SK-N-SH (cell line): ENCODE results near the gene BRINP3. TPM values are rescaled to one million over a fixed set of nuclear protein-coding genes. Genes with fewer than 3 reads are reported as not detected.
A peak's percentile ranks its signal among the peaks of the same experiment; 100 is the strongest.

ENCODE experiments used
- CTCF ChIA-PET: fragments of 300-600, 350-600 bp; formaldehyde crosslinking; extraction: SDS; loops from one replicate; lab custom pipeline; 2021; lab: Yijun Ruan, JAX
- POLR2A ChIA-PET: fragments of 350-600 bp; sonication (Branson Sonifier 250); formaldehyde crosslinking; extraction: SDS; loops from one replicate; lab custom pipeline; 2020; ENCODE audit warnings: antibody characterized with exemption, inconsistent platforms; lab: Yijun Ruan, JAX
- DNase-seq: peaks from one replicate; pipeline ENCODE4 v3.0.0; 2012
- H2AFZ ChIP-seq: fragments of 200-600 bp; sonication (generic); 2 replicates; pipeline ENCODE4 v1.8.1; 2016; ENCODE audit warnings: antibody characterized with exemption, mild to moderate bottlenecking, low read depth
- H3F3A ChIP-seq: fragments of 200-600 bp; sonication (generic); replicated peaks from 2 replicates; pipeline ENCODE3; 2016; ENCODE audit warnings: antibody characterized with exemption, mild to moderate bottlenecking; ENCODE audit not compliant: insufficient read depth
- H3K27ac ChIP-seq, 2 experiments: fragments of 200-500 bp in 1 of 2; fragments of 200-600 bp in 1 of 2; sonication (Bioruptor generic) in 1 of 2; sonication (generic), shearing (Covaris generic) in 1 of 2; 2 replicates each; pipeline versions ENCODE4 v1.5.1 to v1.6.1; 2014 to 2016; ENCODE audit warnings: low read depth in 2 of 2, inconsistent platforms in 1 of 2, low read length in 1 of 2, mild to moderate bottlenecking in 1 of 2, mixed read lengths in 1 of 2
- H3K27me3 ChIP-seq: fragments of 200-600 bp; sonication (generic), shearing (Covaris generic); 2 replicates; pipeline ENCODE4 v1.6.1; 2016; ENCODE audit warnings: mixed run types; ENCODE audit not compliant: insufficient read depth
- H3K36me3 ChIP-seq, 2 experiments: fragments of 200-500 bp in 1 of 2; fragments of 200-600 bp in 1 of 2; sonication (Bioruptor generic) in 1 of 2; sonication (generic) in 1 of 2; replicated peaks in 1 of 2; 2 replicates each; pipeline versions ENCODE3 to v1.5.1; 2014 to 2016; ENCODE audit warnings: low read length in 1 of 2, mild to moderate bottlenecking in 1 of 2; ENCODE audit not compliant: insufficient read depth in 2 of 2, control insufficient read depth in 1 of 2
- H3K4me1 ChIP-seq, 2 experiments: fragments of 200-500 bp in 1 of 2; fragments of 200-600 bp in 1 of 2; sonication (Bioruptor generic) in 1 of 2; sonication (generic), shearing (Covaris generic) in 1 of 2; 2 replicates each; pipeline versions ENCODE4 v1.5.1 to v1.6.1; 2014 to 2016; ENCODE audit warnings: low read depth in 1 of 2, low read length in 1 of 2, mixed run types in 1 of 2; ENCODE audit not compliant: insufficient read depth in 2 of 2, control insufficient read depth in 1 of 2
- H3K4me2 ChIP-seq: fragments of 200-600 bp; sonication (generic), shearing (Covaris generic); 2 replicates; pipeline ENCODE4 v1.6.1; 2017; ENCODE audit warnings: mixed run types
- H3K4me3 ChIP-seq, 2 experiments: fragments of 200-500 bp in 1 of 2; fragments of 200-600 bp in 1 of 2; sonication (Bioruptor generic) in 1 of 2; sonication (generic), shearing (Covaris generic) in 1 of 2; 2 replicates each; pipeline versions ENCODE4 v1.5.1 to v1.8.1; 2014 to 2016; ENCODE audit warnings: low read depth in 2 of 2, inconsistent platforms in 1 of 2, low read length in 1 of 2, mild to moderate bottlenecking in 1 of 2, mixed read lengths in 1 of 2, moderate library complexity in 1 of 2
- H3K79me2 ChIP-seq: fragments of 200-600 bp; sonication (generic); 2 replicates; pipeline ENCODE4 v1.8.1; 2017; ENCODE audit warnings: mild to moderate bottlenecking; ENCODE audit not compliant: insufficient read depth
- H3K9ac ChIP-seq: fragments of 200-600 bp; sonication (generic); 2 replicates; pipeline ENCODE4 v1.6.1; 2017; ENCODE audit warnings: mixed run types
- H3K9me2 ChIP-seq: fragments of 200-600 bp; sonication (generic); 2 replicates; pipeline ENCODE4 v1.6.1; 2017; ENCODE audit warnings: mixed run types
- H3K9me3 ChIP-seq: fragments of 200-600 bp; sonication (generic); 2 replicates; pipeline ENCODE4 v1.6.1; 2017; ENCODE audit warnings: mixed run types, mild to moderate bottlenecking, moderate library complexity
- H4K20me1 ChIP-seq: fragments of 200-600 bp; sonication (generic); 2 replicates; pipeline ENCODE4 v1.6.1; 2017; ENCODE audit warnings: mild to moderate bottlenecking, mixed run types; ENCODE audit not compliant: insufficient read depth
- CHD2 ChIP-seq: fragments of 150-350 bp; IDR thresholded peaks from 2 replicates; pipeline ENCODE4 v1.6.1; 2018; ENCODE audit warnings: low read length; ENCODE audit not compliant: partially characterized antibody
- CTCF ChIP-seq: fragments of 200-600 bp; sonication (generic); IDR thresholded peaks from 2 replicates; pipeline ENCODE4 v1.6.1; 2017; ENCODE audit warnings: antibody characterized with exemption, mild to moderate bottlenecking, moderate library complexity
- ELF1 ChIP-seq: IDR thresholded peaks from 2 replicates; pipeline ENCODE4 v1.4.0; 2012
- EZH2phosphoT487 ChIP-seq: fragments of 200-600 bp; sonication (generic); IDR thresholded peaks from 2 replicates; pipeline ENCODE4 v1.6.1; 2017; ENCODE audit warnings: low read depth, mixed run types, mild to moderate bottlenecking, antibody characterized with exemption, moderate library complexity, borderline replicate concordance
- FOSL2 ChIP-seq: IDR thresholded peaks from 2 replicates; pipeline ENCODE4 v1.4.0; 2012; ENCODE audit warnings: low read depth, mild to moderate bottlenecking, moderate library complexity, borderline replicate concordance
- FOXJ3 ChIP-seq: sonication (generic); formaldehyde crosslinking; IDR thresholded peaks from 2 replicates; pipeline ENCODE4 v1.5.1; 2020; ENCODE audit warnings: mild to moderate bottlenecking, missing genetic modification reagents
- FOXM1 ChIP-seq: IDR thresholded peaks from 2 replicates; pipeline ENCODE4 v1.4.0; 2012; ENCODE audit warnings: low read depth, mild to moderate bottlenecking
- GABPA ChIP-seq: IDR thresholded peaks from 2 replicates; pipeline ENCODE4 v1.4.0; 2012; ENCODE audit warnings: low read depth, mild to moderate bottlenecking
- GATA2 ChIP-seq: sonication (generic); formaldehyde crosslinking; IDR thresholded peaks from 2 replicates; pipeline ENCODE4 v1.5.0; 2020; ENCODE audit warnings: mild to moderate bottlenecking, missing genetic modification reagents
- IRF3 ChIP-seq: fragments of 150-350 bp; IDR thresholded peaks from 2 replicates; pipeline ENCODE4 v1.6.1; 2016; ENCODE audit warnings: mild to moderate bottlenecking, low read depth, low read length
- MXI1 ChIP-seq: IDR thresholded peaks from 2 replicates; pipeline ENCODE4 v1.6.1; 2012; ENCODE audit warnings: mild to moderate bottlenecking, low read depth, low read length, improper control_type of control experiment
- NFIC ChIP-seq: IDR thresholded peaks from 2 replicates; pipeline ENCODE4 v1.4.0; 2012; ENCODE audit warnings: borderline replicate concordance
- REST ChIP-seq: IDR thresholded peaks from 2 replicates; pipeline ENCODE4 v1.6.1; 2012; ENCODE audit warnings: mild to moderate bottlenecking, low read depth, low read length, moderate library complexity
- TEAD4 ChIP-seq: IDR thresholded peaks from 2 replicates; pipeline ENCODE4 v1.4.0; 2012; ENCODE audit warnings: mild to moderate bottlenecking, borderline replicate concordance; ENCODE audit not compliant: insufficient read depth
- WGBS: methylation state at CpG from one replicate; pipeline ENCODE4 v1.1.6; 2017; ENCODE audit warnings: low lambda C conversion rate; 5-methylcytosine and 5-hydroxymethylcytosine counted together
- polyA plus RNA-seq, 3 experiments: library from polyadenylated mRNA; depleted of rRNA; stranded (reverse); fragments of >200 nt; gene quantifications; 2 replicates each; pipeline ENCODE4 v1.2.3, GENCODE V29; 2012
- TF ChIP-seq, protein P1 (sequence below): IDR thresholded peaks from 2 replicates; pipeline ENCODE4 v1.4.0; 2012; ENCODE audit warnings: low read depth, borderline replicate concordance

BRINP3 gene
- polyA plus RNA-seq, 1 of the 3 experiments (the other 2 are of a cell fraction) = not detected

DNA sequence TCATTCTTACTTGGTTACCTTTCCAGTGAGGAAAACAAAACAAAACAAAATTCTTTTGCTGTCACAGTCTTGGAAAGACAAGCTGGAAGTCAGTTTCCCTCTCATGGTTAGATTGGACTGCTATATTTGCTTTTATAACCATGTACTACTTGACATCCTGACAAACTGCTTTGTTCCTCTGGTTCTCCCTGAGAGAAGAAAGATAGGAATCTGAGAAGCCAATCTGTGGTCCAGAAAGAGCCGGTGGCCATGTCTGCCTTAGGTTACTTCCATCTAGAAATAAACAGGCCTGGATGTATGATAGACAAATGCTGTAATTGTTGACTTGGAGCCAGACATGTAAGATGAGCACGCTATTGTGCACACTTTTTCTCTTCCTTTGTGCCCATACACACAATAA, 330.0 kb downstream of the BRINP3 start:
- ChIA-PET POLR2A (no interaction called here), CTCF (no interaction called here)
- Histone ChIP-seq H2AFZ (no peak overlapping the region), H3K9me3 (no peaks in the 10 kb centered on the region), H3K27me3 (no peaks in the 10 kb centered on the region), H3K4me3 (no peak overlapping the region), H3K9ac (no peak overlapping the region), H3K4me1 (no peaks in the 10 kb centered on the region), H4K20me1 (no peaks in the 10 kb centered on the region)
- WGBS = 64% methylated on average over 2 of the region's 2 CpGs
- TF ChIP-seq ELF1 (no peak), FOXM1 (no peak), CHD2 (no peak), FOSL2 (no peak), EZH2phosphoT487 (no peak), GABPA (no peak), TEAD4 (no peak), FOXJ3 (no peak), MXI1 (no peak), IRF3 (no peak), GATA2 (CRISPR knock-in tag) (no peak), CTCF (no peak), REST (no peak), NFIC (no peak)
- TF ChIP-seq, protein P1, sequence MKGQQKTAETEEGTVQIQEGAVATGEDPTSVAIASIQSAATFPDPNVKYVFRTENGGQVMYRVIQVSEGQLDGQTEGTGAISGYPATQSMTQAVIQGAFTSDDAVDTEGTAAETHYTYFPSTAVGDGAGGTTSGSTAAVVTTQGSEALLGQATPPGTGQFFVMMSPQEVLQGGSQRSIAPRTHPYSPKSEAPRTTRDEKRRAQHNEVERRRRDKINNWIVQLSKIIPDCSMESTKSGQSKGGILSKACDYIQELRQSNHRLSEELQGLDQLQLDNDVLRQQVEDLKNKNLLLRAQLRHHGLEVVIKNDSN = no peak
- TF ChIP-seq, all 33 proteins: peak for 0
- H3K79me2 ChIP-seq = no peaks in the 10 kb centered on the region
- H3K36me3 ChIP-seq = no peaks in the 10 kb centered on the region
- H3F3A ChIP-seq = no peaks in the 10 kb centered on the region
- no peaks in the 10 kb centered on the region for H3K9me2 ChIP-seq
- DNase-seq = peak; percentile 1
- H3K27ac ChIP-seq = no peak overlapping the region
- H3K4me2 ChIP-seq = no peak overlapping the region
